ENCODE data around the gene ASCL2. TPM values are rescaled to one million over a fixed set of nuclear protein-coding genes. Genes with fewer than 3 reads are reported as not detected.

Gene ASCL2
- total RNA-seq, 4 donors from 2014 or later: 0.27 TPM; not detected in 3

GRCh38 chr11:2302896-2303626 is 32.7 kb upstream of the ASCL2 start:
- no peak for ATAC-seq
- Histone ChIP-seq H3K9me3 (no peaks in the 10 kb centered on the region), H3K27ac (peak overlapping the region in 2 of 4 donors; percentile 53 to 91), H3K4me3 (peak overlapping the region in 1 of 2 donors; percentile 14), H3K27me3 (no peaks in the 10 kb centered on the region), H3K4me1 (peaks cover 3 to 58% (median 28%) of the 10 kb centered on the region in 3 donors), H3K36me3 (no peaks in the 10 kb centered on the region)
- 60% methylated on average over 1 of the region's 18 CpGs; no CpG with 5 or more reads in 1 of the 2 donors for WGBS, 2 donors (ENCODE audit: low coverage in 1 of 2)
- TF ChIP-seq CTCF (IDR thresholded peaks at IDR 0.05): no peak
- peak; percentile 26 for TF ChIP-seq POLR2AphosphoS5 (IDR thresholded peaks at IDR 0.05)

- ATAC-seq: no peak
- H3K27ac ChIP-seq: peak overlapping the region in 2 of 4 donors; percentile 53 to 91
- H3K27me3 ChIP-seq: no peaks in the 10 kb centered on the region
These were observed 32.0 kb upstream of the ASCL2 start for GRCh38 chr11:2302306-2302895.

GRCh38 chr11:2301631-2302305 is 31.4 kb upstream of the ASCL2 start, which contains the start of the genes C11orf21 and TSPAN32:
Gene C11orf21 (minus strand): TSS chr11:2301918. CDS start chr11:2301808, 110 bp downstream.
Gene TSPAN32 (plus strand): TSS chr11:2302013. CDS start chr11:2302150, 137 bp downstream.
- no peaks in the 10 kb centered on the region for H3K36me3 ChIP-seq
- TF ChIP-seq EP300 (IDR thresholded peaks at IDR 0.05) (no peak), POLR2A (IDR thresholded peaks at IDR 0.05) (no peak), CTCF (IDR thresholded peaks at IDR 0.05) (no peak), POLR2AphosphoS5 (IDR thresholded peaks at IDR 0.05) (no peak)
- peak within 1 kb of the TSS in 2 of 4 donors; percentile 53 to 91 for H3K27ac ChIP-seq
- H3K9me3 ChIP-seq: no peaks in the 10 kb centered on the region
- WGBS, 2 donors (ENCODE audit: low coverage in 1 of 2): 50 to 100% methylated on average over 1 to 2 of the region's 16 CpGs
- peaks cover 3 to 45% (median 20%) of the 10 kb centered on the region in 3 donors for H3K4me1 ChIP-seq
- no peak for ATAC-seq
- H3K4me3 ChIP-seq: peak within 1 kb of the TSS in 1 of 2 donors; percentile 14
- peaks cover 5% of the 10 kb centered on the region for H3K27me3 ChIP-seq

More at GRCh38 chr11:2302306-2302895, 32.0 kb upstream of the ASCL2 start:
- Histone ChIP-seq H3K4me3 (peak overlapping the region in 1 of 2 donors; percentile 14), H3K36me3 (no peaks in the 10 kb centered on the region), H3K4me1 (peaks cover 3 to 52% (median 26%) of the 10 kb centered on the region in 3 donors), H3K9me3 (no peaks in the 10 kb centered on the region)
- no CpG with 5 or more reads among the region's 16 CpGs for WGBS, 2 donors (ENCODE audit: low coverage in 1 of 2)
- no peak for TF ChIP-seq POLR2AphosphoS5 (IDR thresholded peaks at IDR 0.05)
- no peak for TF ChIP-seq POLR2A (IDR thresholded peaks at IDR 0.05)
- TF ChIP-seq CTCF (IDR thresholded peaks at IDR 0.05): no peak
- TF ChIP-seq EP300 (IDR thresholded peaks at IDR 0.05): no peak

- H3K4me3 ChIP-seq: peak overlapping the region in 1 of 2 donors; percentile 12
- H3K27ac ChIP-seq: peak overlapping the region in 1 of 4 donors; percentile 91
- peaks cover 3 to 38% (median 16%) of the 10 kb centered on the region in 3 donors for H3K4me1 ChIP-seq
These were observed 30.7 kb upstream of the ASCL2 start for GRCh38 chr11:2300936-2301630.

More at GRCh38 chr11:2300936-2301630, 30.7 kb upstream of the ASCL2 start:
- Histone ChIP-seq H3K27me3 (peaks cover 5% of the 10 kb centered on the region), H3K9me3 (no peaks in the 10 kb centered on the region), H3K36me3 (no peaks in the 10 kb centered on the region)
- TF ChIP-seq CTCF (IDR thresholded peaks at IDR 0.05): no peak
- no peak for TF ChIP-seq POLR2AphosphoS5 (IDR thresholded peaks at IDR 0.05)
- TF ChIP-seq POLR2A (IDR thresholded peaks at IDR 0.05): no peak
- no peak for TF ChIP-seq EP300 (IDR thresholded peaks at IDR 0.05)
- ATAC-seq: no peak
- WGBS, 2 donors (ENCODE audit: low coverage in 1 of 2): 67% methylated on average over 3 of the region's 24 CpGs; no CpG with 5 or more reads in 1 of the 2 donors
